Neural cell (in vitro differentiated cells): ENCODE data around the gene RHAG. TPM values are rescaled to one million over a fixed set of nuclear protein-coding genes. Genes with fewer than 3 reads are reported as not detected.

Experiments
- H2AFZ ChIP-seq: fragments of 200-600, 300-800 bp; sonication (generic), shearing (Covaris generic); 2 replicates; pipeline ENCODE4 v1.6.0; 2014; ENCODE audit warnings: low read depth, mild to moderate bottlenecking, antibody characterized with exemption, low read length, moderate library complexity
- H3F3A ChIP-seq: fragments of 200-600 bp; shearing (Covaris generic); 2 replicates; pipeline ENCODE4 v1.6.1; 2016; ENCODE audit warnings: mild to moderate bottlenecking, moderate library complexity, mixed read lengths, antibody characterized with exemption, low read length; ENCODE audit not compliant: insufficient read depth, poor library complexity, severe bottlenecking
- H3K27ac ChIP-seq: fragments of 200-600, 300-800 bp; sonication (generic), shearing (Covaris generic); 2 replicates; pipeline ENCODE4 v1.5.1; 2014; ENCODE audit warnings: mild to moderate bottlenecking, low read length, moderate library complexity
- H3K27me3 ChIP-seq: fragments of 300-800, 200-600 bp; sonication (generic), shearing (Covaris generic); 2 replicates; pipeline ENCODE4 v1.6.0; 2014; ENCODE audit warnings: mild to moderate bottlenecking, low read depth, low read length, moderate library complexity; ENCODE audit not compliant: insufficient read depth
- H3K36me3 ChIP-seq: fragments of 300-800, 200-600 bp; sonication (generic), shearing (Covaris generic); 2 replicates; pipeline ENCODE4 v1.5.1; 2014; ENCODE audit warnings: mild to moderate bottlenecking, antibody characterized with exemption, low read length, moderate library complexity; ENCODE audit not compliant: insufficient read depth
- H3K4me2 ChIP-seq: fragments of 300-800, 200-600 bp; sonication (generic), shearing (Covaris generic); 2 replicates; pipeline ENCODE4 v1.6.0; 2014; ENCODE audit warnings: mild to moderate bottlenecking, low read length
- H3K4me3 ChIP-seq: fragments of 300-800, 200-600 bp; sonication (generic), shearing (Covaris generic); 2 replicates; pipeline ENCODE4 v1.5.1; 2014; ENCODE audit warnings: mild to moderate bottlenecking, low read length, moderate library complexity
- H3K79me2 ChIP-seq: fragments of 200-600 bp; shearing (Covaris generic); replicated peaks from 2 replicates; pipeline ENCODE4 v1.6.0; 2014; ENCODE audit warnings: mild to moderate bottlenecking, low read length, moderate library complexity; ENCODE audit not compliant: insufficient read depth
- H3K9ac ChIP-seq: fragments of 300-800, 200-600 bp; sonication (generic), shearing (Covaris generic); 2 replicates; pipeline ENCODE4 v1.6.1; 2016; ENCODE audit warnings: mild to moderate bottlenecking, low read length, mixed read lengths
- H3K9me2 ChIP-seq: fragments of 200-600 bp; shearing (Covaris generic); 2 replicates; pipeline ENCODE4 v1.6.1; 2016; ENCODE audit warnings: mild to moderate bottlenecking, low read length, mixed read lengths; ENCODE audit not compliant: insufficient read depth
- H3K9me3 ChIP-seq: fragments of 200-600, 300-800 bp; sonication (generic), shearing (Covaris generic); 2 replicates; pipeline ENCODE4 v1.6.1; 2016; ENCODE audit warnings: mild to moderate bottlenecking, mixed run types, low read length, moderate library complexity, mixed read lengths
- H4K20me1 ChIP-seq: fragments of 200-600 bp; shearing (Covaris generic); 2 replicates; pipeline ENCODE4 v1.6.1; 2016; ENCODE audit warnings: mild to moderate bottlenecking, mixed run types; ENCODE audit not compliant: insufficient read depth
- CTCF ChIP-seq: fragments of 450-650 bp; IDR thresholded peaks from 2 replicates; pipeline ENCODE4 v1.5.1; 2014; ENCODE audit warnings: antibody characterized with exemption, mild to moderate bottlenecking, moderate library complexity; ENCODE audit not compliant: poor library complexity, severe bottlenecking
- EP300 ChIP-seq: fragments of 450-650 bp; conservative IDR thresholded peaks from 2 replicates; pipeline ENCODE4 v1.6.1; 2014; ENCODE audit warnings: antibody characterized with exemption, mild to moderate bottlenecking, moderate library complexity; ENCODE audit not compliant: poor library complexity, severe bottlenecking
- EZH2 ChIP-seq: fragments of 200-600, 300-800 bp; shearing (Covaris generic), sonication (generic); IDR thresholded peaks from 2 replicates; pipeline ENCODE4 v1.6.1; 2014; ENCODE audit warnings: antibody characterized with exemption, low read length, borderline replicate concordance, mild to moderate bottlenecking; ENCODE audit not compliant: insufficient read depth, poor library complexity, severe bottlenecking
- MXI1 ChIP-seq: fragments of 450-650 bp; conservative IDR thresholded peaks from 2 replicates; pipeline ENCODE4 v1.6.1; 2014; ENCODE audit warnings: antibody characterized with exemption, mild to moderate bottlenecking; ENCODE audit not compliant: poor library complexity, severe bottlenecking
- POLR2AphosphoS5 ChIP-seq: IDR thresholded peaks from 2 replicates; pipeline ENCODE4 v1.6.1; 2012
- RAD21 ChIP-seq: fragments of 450-650 bp; conservative IDR thresholded peaks from 2 replicates; pipeline ENCODE4 v1.6.1; 2014; ENCODE audit warnings: antibody characterized with exemption, mild to moderate bottlenecking, moderate library complexity
- REST ChIP-seq: IDR thresholded peaks from 2 replicates; pipeline ENCODE4 v1.6.1; 2012; ENCODE audit warnings: borderline replicate concordance
- SMC3 ChIP-seq: fragments of 450-650 bp; conservative IDR thresholded peaks from 2 replicates; pipeline ENCODE4 v1.6.1; 2014; ENCODE audit warnings: antibody characterized with exemption, mild to moderate bottlenecking, moderate library complexity; ENCODE audit not compliant: poor library complexity
- TAF1 ChIP-seq: IDR thresholded peaks from 2 replicates; pipeline ENCODE4 v1.6.1; 2012; ENCODE audit warnings: low read depth
- polyA plus RNA-seq: library from polyadenylated mRNA; depleted of rRNA; stranded (reverse); fragments of >200 nt; gene quantifications from 2 replicates; pipeline ENCODE4 v1.2.3, GENCODE V29; 2014

RHAG gene
- polyA plus RNA-seq, 1 donor from 2014 or later: not detected

- H3K27me3 ChIP-seq: no peaks in the 10 kb centered on the region
- no peak overlapping the region for H2AFZ ChIP-seq
- no peaks in the 10 kb centered on the region for H3K9me2 ChIP-seq
These were observed 9.6 kb upstream of the RHAG start for GRCh38 chr6:49646130-49646824.

DNA sequence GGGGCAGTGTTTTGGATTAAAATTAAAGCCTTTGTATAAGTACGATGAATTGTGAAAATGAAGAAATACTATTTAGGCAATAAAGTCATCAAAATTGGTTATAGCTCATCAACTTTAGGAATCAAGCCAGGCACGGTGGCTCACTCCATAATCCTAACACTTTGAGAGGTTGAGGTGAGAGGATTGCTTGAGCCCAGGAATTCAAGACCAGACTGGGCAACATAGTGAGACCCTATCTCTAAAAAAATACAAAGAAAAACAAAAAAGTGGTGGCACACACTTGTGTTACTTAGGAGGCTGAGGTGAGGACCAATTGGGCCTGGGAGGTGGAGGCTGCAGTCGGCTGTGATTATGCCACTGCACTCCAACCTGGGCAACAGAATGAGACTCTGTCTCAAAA, 8.5 kb upstream of the RHAG start:
- Histone ChIP-seq H3F3A (no peaks in the 10 kb centered on the region), H3K9me3 (no peaks in the 10 kb centered on the region), H3K27ac (no peak overlapping the region), H3K79me2 (no peaks in the 10 kb centered on the region), H3K4me3 (no peak overlapping the region), H4K20me1 (no peaks in the 10 kb centered on the region), H3K27me3 (no peaks in the 10 kb centered on the region), H3K9me2 (no peaks in the 10 kb centered on the region), H3K9ac (no peak overlapping the region), H2AFZ (no peak overlapping the region), H3K4me2 (no peak overlapping the region), H3K36me3 (no peaks in the 10 kb centered on the region)
- TF ChIP-seq TAF1 (no peak), EZH2 (no peak), RAD21 (no peak), CTCF (no peak), MXI1 (no peak)

More at GRCh38 chr6:49646130-49646824, 9.6 kb upstream of the RHAG start:
- Histone ChIP-seq H3K9me3 (no peaks in the 10 kb centered on the region), H3K27ac (no peak overlapping the region), H3K79me2 (no peaks in the 10 kb centered on the region), H3K4me3 (no peak overlapping the region), H3K4me2 (no peak overlapping the region), H3K9ac (no peak overlapping the region), H4K20me1 (no peaks in the 10 kb centered on the region), H3F3A (no peaks in the 10 kb centered on the region), H3K36me3 (no peaks in the 10 kb centered on the region)
- TF ChIP-seq SMC3 (no peak), TAF1 (no peak), CTCF (no peak), MXI1 (no peak), RAD21 (no peak), EP300 (no peak), REST (no peak), POLR2AphosphoS5 (no peak), EZH2 (no peak)
